ENCODE measurements around the gene MTMR10. TPM values are rescaled to one million over a fixed set of nuclear protein-coding genes. Genes with fewer than 3 reads are reported as not detected.
A peak's percentile ranks its signal among the peaks of the same experiment; 100 is the strongest.

Gene MTMR10
- total RNA-seq, 1 experiment from 2014 or later = 11.4 TPM

GRCh38 chr15:30954674-30955073 is 36.8 kb downstream of the MTMR10 start:
- Histone ChIP-seq H3K4me1 (peaks cover 3% of the 10 kb centered on the region; the same call in 1 of the 2 replicates), H3K27ac (no peak overlapping the region), H3K9me3 (replicated peaks) (0 out of 2 replicates have a peak, but pooled peaks cover under 1% of the 10 kb centered on the region), H3K27me3 (no peaks in the 10 kb centered on the region), H3K36me3 (peaks cover 37% of the 10 kb centered on the region), H3K4me3 (no peak overlapping the region)
- DNase-seq = no peak

- no peaks in the 10 kb centered on the region for H3K27me3 ChIP-seq
- H3K9me3 ChIP-seq (replicated peaks) = 0 out of 2 replicates have a peak, but pooled peaks cover 6% of the 10 kb centered on the region
- no peak overlapping the region for H3K27ac ChIP-seq
- no peak for DNase-seq
- peaks cover 3% of the 10 kb centered on the region; the same call in 1 of the 2 replicates for H3K4me1 ChIP-seq
- no peak overlapping the region for H3K4me3 ChIP-seq
- peaks cover 45% of the 10 kb centered on the region for H3K36me3 ChIP-seq
Measured at GRCh38 chr15:30953731-30954378, 37.6 kb downstream of the MTMR10 start.

GRCh38 chr15:30953183-30953582 is 38.2 kb downstream of the MTMR10 start:
- no peak overlapping the region for H3K27ac ChIP-seq
- peaks cover 47% of the 10 kb centered on the region for H3K36me3 ChIP-seq
- no peak overlapping the region for H3K4me3 ChIP-seq
- H3K27me3 ChIP-seq = no peaks in the 10 kb centered on the region
- H3K9me3 ChIP-seq (replicated peaks) = 0 out of 2 replicates have a peak, but pooled peaks cover 6% of the 10 kb centered on the region
- no peak for DNase-seq
- peaks cover 3% of the 10 kb centered on the region; the same call in 1 of the 2 replicates for H3K4me1 ChIP-seq

GRCh38 chr15:30943654-30944335 is 47.6 kb downstream of the MTMR10 start:
- Histone ChIP-seq H3K4me1 (no peaks in the 10 kb centered on the region), H3K9me3 (replicated peaks) (no peaks in the 10 kb centered on the region), H3K27me3 (no peaks in the 10 kb centered on the region), H3K4me3 (no peak overlapping the region), H3K27ac (no peak overlapping the region), H3K36me3 (peaks cover 53% of the 10 kb centered on the region)
- DNase-seq = no peak

GRCh38 chr15:30941520-30941919 is 49.9 kb downstream of the MTMR10 start:
- H3K36me3 ChIP-seq = peaks cover 54% of the 10 kb centered on the region
- H3K4me1 ChIP-seq = no peaks in the 10 kb centered on the region
- H3K4me3 ChIP-seq = no peak overlapping the region
- no peak overlapping the region for H3K27ac ChIP-seq
- no peak for DNase-seq
- no peaks in the 10 kb centered on the region for H3K9me3 ChIP-seq (replicated peaks)
- no peaks in the 10 kb centered on the region for H3K27me3 ChIP-seq

- peaks cover 54% of the 10 kb centered on the region for H3K36me3 ChIP-seq
- no peaks in the 10 kb centered on the region for H3K9me3 ChIP-seq (replicated peaks)
- DNase-seq = no peak
- no peak overlapping the region for H3K27ac ChIP-seq
- H3K4me3 ChIP-seq = no peak overlapping the region
- no peaks in the 10 kb centered on the region for H3K27me3 ChIP-seq
- no peaks in the 10 kb centered on the region for H3K4me1 ChIP-seq
Measured at GRCh38 chr15:30940359-30940758, 51.1 kb downstream of the MTMR10 start.

GRCh38 chr15:30939161-30939560 is 52.3 kb downstream of the MTMR10 start:
- H3K27ac ChIP-seq = no peak overlapping the region
- DNase-seq = no peak
- no peak overlapping the region for H3K4me3 ChIP-seq
- no peaks in the 10 kb centered on the region for H3K4me1 ChIP-seq
- peaks cover 56% of the 10 kb centered on the region for H3K36me3 ChIP-seq
- H3K27me3 ChIP-seq = no peaks in the 10 kb centered on the region
- no peaks in the 10 kb centered on the region for H3K9me3 ChIP-seq (replicated peaks)

- Histone ChIP-seq H3K9me3 (replicated peaks) (no peaks in the 10 kb centered on the region), H3K4me3 (no peak overlapping the region), H3K27me3 (no peaks in the 10 kb centered on the region), H3K27ac (no peak overlapping the region), H3K4me1 (no peaks in the 10 kb centered on the region), H3K36me3 (peaks cover 40% of the 10 kb centered on the region)
- no peak for DNase-seq
Measured at GRCh38 chr15:30933293-30933692, 58.1 kb downstream of the MTMR10 start.

GRCh38 chr15:30930422-30930821 is 61.0 kb downstream of the MTMR10 start:
- H3K4me1 ChIP-seq = no peaks in the 10 kb centered on the region
- DNase-seq = no peak
- no peak overlapping the region for H3K27ac ChIP-seq
- peaks cover 34% of the 10 kb centered on the region for H3K36me3 ChIP-seq
- no peak overlapping the region for H3K4me3 ChIP-seq
- H3K27me3 ChIP-seq = no peaks in the 10 kb centered on the region
- H3K9me3 ChIP-seq (replicated peaks) = no peaks in the 10 kb centered on the region

GRCh38 chr15:30929982-30930381 is 61.4 kb downstream of the MTMR10 start:
- no peak for DNase-seq
- Histone ChIP-seq H3K27me3 (no peaks in the 10 kb centered on the region), H3K9me3 (replicated peaks) (no peaks in the 10 kb centered on the region), H3K4me3 (no peak overlapping the region), H3K36me3 (peaks cover 32% of the 10 kb centered on the region), H3K27ac (no peak overlapping the region), H3K4me1 (no peaks in the 10 kb centered on the region)

GRCh38 chr15:30929064-30929669 is 62.3 kb downstream of the MTMR10 start:
- DNase-seq = peak in 1 of 2 experiments; percentile 21
- no peak overlapping the region for H3K27ac ChIP-seq
- peaks cover 38% of the 10 kb centered on the region for H3K36me3 ChIP-seq

GRCh38 chr15:30928076-30928475 is 63.4 kb downstream of the MTMR10 start:
- Histone ChIP-seq H3K27ac (no peak overlapping the region), H3K9me3 (replicated peaks) (no peaks in the 10 kb centered on the region), H3K36me3 (peaks cover 36% of the 10 kb centered on the region), H3K4me1 (no peaks in the 10 kb centered on the region), H3K27me3 (no peaks in the 10 kb centered on the region), H3K4me3 (no peak overlapping the region)
- no peak for DNase-seq

More at GRCh38 chr15:30929064-30929669, 62.3 kb downstream of the MTMR10 start:
- H3K9me3 ChIP-seq (replicated peaks) = no peaks in the 10 kb centered on the region
- no peaks in the 10 kb centered on the region for H3K27me3 ChIP-seq
- no peaks in the 10 kb centered on the region for H3K4me1 ChIP-seq
- H3K4me3 ChIP-seq = no peak overlapping the region

- Histone ChIP-seq H3K36me3 (peaks cover 38% of the 10 kb centered on the region), H3K9me3 (replicated peaks) (no peaks in the 10 kb centered on the region), H3K4me1 (no peaks in the 10 kb centered on the region), H3K4me3 (no peak overlapping the region), H3K27ac (no peak overlapping the region), H3K27me3 (no peaks in the 10 kb centered on the region)
- no peak for DNase-seq
Measured at GRCh38 chr15:30927148-30927761, 64.2 kb downstream of the MTMR10 start.

- Histone ChIP-seq H3K27ac (no peak overlapping the region), H3K4me1 (no peaks in the 10 kb centered on the region), H3K4me3 (no peak overlapping the region), H3K27me3 (no peaks in the 10 kb centered on the region), H3K36me3 (peaks cover 40% of the 10 kb centered on the region), H3K9me3 (replicated peaks) (no peaks in the 10 kb centered on the region)
- no peak for DNase-seq
Measured at GRCh38 chr15:30926161-30926560, 65.3 kb downstream of the MTMR10 start.

- H3K27me3 ChIP-seq = no peaks in the 10 kb centered on the region
- no peak overlapping the region for H3K4me3 ChIP-seq
- H3K36me3 ChIP-seq = peaks cover 40% of the 10 kb centered on the region
- no peaks in the 10 kb centered on the region for H3K9me3 ChIP-seq (replicated peaks)
- H3K4me1 ChIP-seq = no peaks in the 10 kb centered on the region
- no peak for DNase-seq
- H3K27ac ChIP-seq = no peak overlapping the region
Measured at GRCh38 chr15:30925686-30926085, 65.7 kb downstream of the MTMR10 start.

Data from SJCRH30 (cell line).